ENCODE results near the gene PSORS1C2.

The PSORS1C2 gene

DNA sequence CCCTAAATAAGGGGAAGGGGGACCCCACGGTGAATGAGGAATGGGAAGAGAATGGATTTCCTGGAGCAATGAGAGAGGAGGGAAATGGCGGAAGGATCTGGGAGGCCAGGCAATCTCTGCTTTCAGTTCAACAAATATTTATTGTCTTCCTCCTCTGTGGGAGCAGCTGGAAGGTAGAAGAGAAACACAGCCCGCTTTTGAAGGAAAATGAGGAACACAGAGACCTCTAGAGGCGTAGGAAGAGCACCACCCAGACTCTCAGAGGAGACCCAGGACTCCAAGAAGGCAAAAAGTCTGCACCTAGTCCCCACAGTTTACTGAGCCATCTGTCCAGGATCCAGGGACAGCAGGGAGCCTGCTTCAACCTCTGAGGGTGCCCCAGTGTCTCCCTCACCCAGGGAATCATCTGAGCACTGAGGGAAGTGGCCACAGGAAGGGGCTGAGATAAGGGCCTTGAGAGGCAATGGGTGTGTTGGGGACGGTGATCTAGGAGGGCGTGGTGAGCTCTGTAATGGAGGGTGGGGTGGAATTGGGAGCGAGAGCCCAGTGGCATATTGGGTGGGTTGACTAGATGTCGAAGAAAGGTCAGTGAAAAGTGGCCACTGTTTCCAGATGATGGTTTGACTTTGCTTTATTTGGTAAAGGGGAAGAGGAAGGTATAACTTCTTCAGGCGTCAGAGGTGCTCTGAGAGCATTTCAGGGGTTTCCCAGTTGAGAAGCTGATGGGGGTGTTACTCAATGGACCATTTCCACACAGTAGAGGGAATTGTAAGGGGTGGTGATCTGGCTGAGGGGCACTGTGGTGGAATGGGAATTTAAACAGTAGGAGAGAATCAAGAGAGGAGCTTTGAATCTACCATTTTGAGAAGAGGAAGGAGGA lies 23.7 kb downstream of the PSORS1C2 start:
- DNase-seq: peak in 2 of 56 donors; percentile 5 to 6

DNA sequence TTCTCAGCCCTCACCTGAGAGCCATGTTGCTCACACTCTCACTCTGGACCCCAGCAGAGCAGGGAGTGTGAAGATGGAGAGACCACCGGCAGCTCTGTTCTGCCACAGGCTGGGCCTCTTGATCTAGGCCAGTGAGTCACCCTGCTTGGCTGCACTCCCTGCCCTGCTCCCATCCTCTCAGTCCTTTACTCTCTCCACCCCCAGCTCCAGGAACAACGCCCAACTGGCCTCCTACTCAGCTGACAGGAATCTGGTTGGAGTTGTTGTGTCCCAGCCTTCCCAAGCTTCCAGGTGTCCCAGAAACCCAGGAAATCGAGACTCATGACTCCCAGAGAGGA lies 24.4 kb downstream of the PSORS1C2 start, which contains the start of gene PSORS1C1:
Gene PSORS1C1 (plus strand): TSS at position 260 of the 338 bp plus-strand sequence. CDS start 14,833 bp downstream, outside the sequence.
- DNase-seq: peak in 17 of 56 donors; percentile 3 to 56 (median 18)

DNA sequence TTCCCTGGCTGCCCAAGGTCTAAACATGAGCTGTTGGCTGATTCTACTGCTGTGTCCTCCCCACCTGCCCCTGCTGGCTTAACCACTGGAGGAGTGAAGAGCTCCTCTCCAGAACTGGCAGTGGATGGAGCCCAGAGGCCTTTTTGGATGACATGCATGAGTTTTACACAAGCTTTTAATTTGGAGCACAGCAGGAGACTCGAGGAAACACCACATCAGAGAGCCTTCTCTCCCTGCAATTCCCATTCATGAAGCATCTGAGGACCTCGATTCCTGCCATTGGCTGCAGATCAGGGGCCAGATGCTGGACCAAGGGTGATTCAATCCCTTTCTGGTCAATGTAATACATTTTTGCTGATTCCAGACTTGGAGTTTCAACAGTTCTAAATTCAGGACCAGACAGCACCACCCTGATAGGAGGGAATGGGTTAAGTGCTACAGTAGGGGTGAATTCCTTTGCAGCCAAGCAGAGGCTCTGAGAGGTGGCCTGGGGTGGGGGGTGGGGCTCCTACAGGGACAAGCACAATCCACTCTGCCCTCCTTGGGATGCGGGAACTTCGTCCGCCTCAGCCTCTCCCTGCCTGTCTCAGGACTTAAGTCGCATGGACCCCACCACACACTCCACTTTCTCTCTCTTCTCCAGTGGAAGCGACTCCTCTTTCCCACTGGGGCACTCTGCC lies 24.9 kb downstream of the PSORS1C2 start:
- no peak for DNase-seq

DNA sequence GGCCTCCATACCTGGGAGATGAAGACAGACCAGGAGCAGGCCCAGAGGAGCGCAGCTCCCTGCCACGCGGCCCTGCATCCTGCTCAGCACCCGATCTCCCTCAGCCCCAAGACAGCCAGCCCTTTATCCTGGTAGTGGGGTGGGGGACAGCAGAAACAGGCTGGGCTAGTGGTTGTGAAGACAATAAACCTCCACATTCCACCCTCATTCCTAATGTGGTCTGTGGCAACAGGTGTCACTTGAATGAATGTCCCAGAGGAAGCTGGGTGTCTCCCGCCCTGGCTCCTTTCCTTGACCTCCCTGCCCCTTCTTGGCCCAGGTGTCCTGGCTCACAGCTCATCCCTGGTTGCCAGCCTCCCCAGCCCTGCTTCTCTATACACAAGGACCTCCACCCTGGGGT lies 26.4 kb downstream of the PSORS1C2 start, which contains the start of gene C6orf15:
Gene C6orf15 (minus strand): TSS at position 98 of the 400 bp plus-strand sequence. CDS start 20 bp downstream, at position 78.
- DNase-seq: no peak

DNA sequence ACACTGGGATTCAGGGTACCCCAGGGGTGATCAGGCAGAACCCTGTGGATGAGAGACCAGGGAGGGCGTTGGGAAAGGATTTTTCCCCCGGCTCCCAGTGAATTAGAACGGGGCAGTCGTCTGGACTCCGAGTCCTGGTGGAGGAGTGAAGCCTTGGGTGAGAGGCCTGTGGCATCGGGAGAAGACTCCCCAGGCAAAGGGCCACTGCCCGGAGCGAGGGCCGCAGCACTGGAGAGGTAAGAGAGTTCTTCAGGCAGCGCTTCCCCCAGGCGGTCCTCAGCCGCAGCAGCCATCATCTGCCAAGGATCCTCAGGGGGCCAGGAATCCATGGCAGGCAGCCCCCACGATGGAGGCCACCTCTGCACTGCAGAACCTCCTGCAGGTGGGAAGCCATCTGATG lies 27.2 kb downstream of the PSORS1C2 start:
- DNase-seq: no peak

DNA sequence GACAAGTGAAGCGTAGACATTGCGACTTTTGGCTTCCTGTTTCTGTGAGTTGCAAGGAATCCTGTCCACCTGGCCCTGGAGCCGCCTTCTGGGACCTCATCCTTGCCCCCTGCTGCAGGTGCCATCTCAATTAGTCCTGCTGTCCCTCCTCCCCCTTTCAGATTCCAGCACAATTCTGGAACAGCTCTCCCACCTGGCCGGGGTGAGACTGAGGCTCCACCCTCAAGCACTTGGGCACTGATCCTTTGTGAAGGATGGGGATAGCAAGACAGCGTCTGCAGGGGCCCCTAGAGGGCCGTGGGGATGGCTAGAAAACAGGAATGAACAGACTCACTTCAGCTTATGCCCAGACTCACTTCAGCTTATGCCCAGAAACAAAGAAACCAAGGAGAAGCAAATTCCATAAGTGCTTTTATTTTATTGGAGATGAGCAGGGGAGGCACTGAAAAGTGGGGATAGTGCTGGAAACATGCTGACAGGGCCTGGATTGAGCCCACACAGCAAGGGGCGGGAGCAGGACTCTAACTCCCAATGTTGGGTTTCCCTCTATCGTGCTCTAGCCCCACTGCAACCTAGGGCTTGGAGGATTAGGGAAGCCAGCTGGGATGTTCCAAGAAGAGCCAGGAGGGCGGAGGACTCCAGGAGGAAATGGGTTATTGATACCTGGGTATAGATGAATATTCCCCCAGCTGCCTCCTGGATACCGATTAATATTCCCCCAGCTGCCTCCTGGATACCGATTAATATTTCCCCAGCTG lies 27.9 kb downstream of the PSORS1C2 start:
- DNase-seq: no peak

DNA sequence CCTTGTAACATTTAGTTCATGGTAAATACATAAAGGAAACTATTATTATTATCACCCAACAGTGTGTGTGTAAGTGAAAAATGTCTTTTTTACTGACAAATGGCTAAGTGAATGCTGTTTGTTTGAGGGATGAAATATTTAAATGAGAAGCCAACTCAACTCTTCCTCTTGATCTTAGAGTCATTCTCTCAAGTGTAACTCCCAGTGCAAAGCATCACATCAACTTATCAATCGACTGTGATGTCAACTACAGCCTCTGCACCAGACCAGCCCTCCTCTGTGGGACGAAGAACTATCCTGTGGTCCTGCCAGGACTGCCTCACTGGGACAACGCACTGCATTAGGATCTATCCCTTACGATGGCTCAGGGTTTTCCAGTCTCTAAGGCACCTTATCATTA lies 31.8 kb downstream of the PSORS1C2 start:
- no peak for DNase-seq

DNA sequence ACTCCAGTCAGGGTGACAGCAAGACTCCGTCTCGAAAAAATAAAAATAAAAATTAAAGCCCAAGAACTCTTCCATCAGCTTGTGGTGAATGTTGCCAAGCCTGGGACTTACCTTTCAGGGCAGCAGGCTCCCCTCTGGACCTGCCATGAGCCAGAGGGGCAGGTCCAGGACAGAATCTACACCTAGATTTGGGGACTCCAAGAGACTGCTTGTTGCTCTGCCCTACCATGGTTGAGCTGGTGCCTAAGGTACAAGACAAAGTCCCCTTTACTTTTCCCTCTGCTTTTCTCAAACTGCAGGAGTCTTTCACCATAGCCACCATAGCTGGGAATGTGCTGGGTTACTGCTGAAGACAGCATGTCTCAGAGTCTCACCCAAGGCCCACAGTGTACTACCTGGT lies 35.7 kb downstream of the PSORS1C2 start:
- DNase-seq: no peak

DNA sequence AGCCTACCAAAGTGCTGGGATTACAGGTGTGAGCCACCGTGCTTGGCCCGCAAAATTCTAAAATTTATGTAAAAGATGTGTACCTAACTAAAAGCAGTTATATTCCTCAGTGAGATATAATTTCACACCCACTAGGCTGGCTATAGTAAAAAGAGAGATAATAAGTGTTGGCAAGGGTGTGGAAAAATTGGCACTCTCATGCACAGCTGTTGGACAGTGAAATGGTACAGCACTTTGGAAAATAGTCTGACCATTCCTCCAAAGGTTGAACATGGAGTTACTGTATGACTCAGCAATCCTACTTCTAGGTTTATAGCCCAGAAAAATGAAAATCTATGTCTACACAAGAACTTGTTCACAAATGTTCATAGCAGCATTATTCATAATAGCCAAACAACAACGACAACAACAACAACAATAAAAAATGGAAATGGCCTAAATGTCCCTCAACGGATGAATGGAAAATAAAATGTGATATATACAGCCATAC lies 40.4 kb downstream of the PSORS1C2 start:
- no peak for DNase-seq

DNA sequence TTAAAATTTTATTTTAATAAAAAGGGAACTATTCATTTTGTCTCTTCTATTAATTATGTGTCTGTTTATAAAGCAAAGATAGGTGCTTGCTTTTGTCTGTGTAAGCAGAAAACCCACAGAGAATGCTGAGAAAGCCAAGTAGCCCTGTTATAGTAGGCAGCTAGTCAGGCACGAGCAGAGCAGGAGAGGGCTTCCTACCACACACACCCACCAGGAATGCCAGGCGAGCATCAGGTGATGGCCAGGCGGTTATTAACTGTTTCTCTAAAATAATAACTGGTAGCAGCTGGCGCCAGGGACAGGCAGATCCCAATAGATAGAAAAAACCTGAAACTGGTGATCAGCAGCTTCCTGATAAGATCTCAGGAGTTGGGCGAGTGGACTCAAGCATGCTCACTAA lies 42.2 kb downstream of the PSORS1C2 start:
- no peak for DNase-seq

DNA sequence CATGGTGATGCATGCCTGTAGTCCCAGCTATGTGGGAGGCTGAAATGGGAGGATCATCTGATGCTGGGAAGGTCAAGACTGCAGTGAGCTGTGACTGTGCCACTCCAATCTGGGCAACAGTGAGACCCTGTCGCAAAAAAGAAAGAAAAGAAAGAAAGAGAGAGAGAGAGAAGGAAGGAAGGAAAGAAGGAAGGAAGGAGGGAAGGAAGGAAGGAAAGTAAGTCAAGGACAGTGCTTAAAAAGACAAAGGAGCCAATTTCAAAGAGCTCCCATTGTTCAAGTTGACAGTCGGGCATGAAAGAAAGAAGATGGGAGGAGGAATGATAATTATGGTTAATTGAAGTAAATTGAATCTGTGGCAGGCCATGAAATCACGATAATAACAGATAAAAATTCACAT lies 42.7 kb downstream of the PSORS1C2 start:
- no peak for DNase-seq

DNA sequence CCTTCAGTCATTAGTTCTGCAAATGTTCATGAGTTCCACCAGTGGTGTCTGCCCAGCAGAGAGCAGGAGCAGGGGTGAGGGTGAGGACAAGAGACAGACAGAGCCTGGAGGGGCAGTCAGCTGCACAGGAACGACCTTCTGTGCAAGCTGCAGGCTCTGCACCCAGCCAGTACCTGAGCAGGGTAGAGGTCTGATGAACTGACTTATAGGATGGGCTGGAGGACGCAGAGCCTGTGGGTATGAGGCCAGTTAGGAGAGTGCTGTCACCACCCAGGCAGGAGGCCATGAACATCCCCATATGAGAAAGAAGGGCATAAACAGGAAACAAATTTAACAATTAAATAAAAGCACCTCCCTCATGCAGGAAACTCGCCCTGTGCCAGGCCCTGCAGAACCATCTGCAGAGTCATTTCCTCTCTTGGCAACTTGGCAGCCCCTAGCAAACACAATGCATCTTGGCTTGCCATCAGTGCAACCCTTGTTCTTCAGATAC lies 44.4 kb downstream of the PSORS1C2 start:
- DNase-seq: no peak

DNA sequence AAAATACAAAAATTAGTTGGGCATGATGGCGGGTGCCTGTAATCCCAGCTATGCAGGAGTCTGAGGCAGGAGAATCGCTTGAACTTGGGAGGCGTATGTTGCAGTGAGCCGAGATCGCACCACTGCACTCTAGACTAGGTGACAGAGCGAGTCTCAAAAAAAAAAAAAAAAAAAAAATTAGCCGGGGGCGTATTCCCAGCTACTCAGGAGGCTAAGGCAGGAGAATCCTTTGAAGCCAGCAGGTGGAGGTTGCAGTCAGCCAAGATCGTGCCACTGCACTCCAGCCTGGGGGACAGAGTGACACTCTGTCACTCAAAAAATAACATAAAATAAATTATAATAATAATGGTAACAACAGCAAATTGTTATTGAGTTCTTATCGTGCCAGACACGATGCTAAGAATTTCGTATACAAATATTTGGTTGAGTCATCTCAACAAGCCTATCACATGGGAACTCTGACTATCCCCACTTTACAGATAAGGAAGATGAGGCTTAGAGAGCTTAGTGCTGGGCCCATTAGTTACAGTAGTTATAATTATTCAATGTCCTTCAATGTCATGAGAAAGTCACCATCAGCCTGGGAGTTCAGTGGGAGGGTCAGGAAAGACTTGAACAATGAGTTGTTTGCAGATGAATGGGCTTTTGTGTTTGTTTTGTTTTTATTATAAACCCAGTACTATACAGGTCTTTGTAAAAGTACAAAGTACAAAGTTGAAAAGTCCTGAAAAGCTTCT lies 45.9 kb downstream of the PSORS1C2 start:
- DNase-seq: no peak

DNA sequence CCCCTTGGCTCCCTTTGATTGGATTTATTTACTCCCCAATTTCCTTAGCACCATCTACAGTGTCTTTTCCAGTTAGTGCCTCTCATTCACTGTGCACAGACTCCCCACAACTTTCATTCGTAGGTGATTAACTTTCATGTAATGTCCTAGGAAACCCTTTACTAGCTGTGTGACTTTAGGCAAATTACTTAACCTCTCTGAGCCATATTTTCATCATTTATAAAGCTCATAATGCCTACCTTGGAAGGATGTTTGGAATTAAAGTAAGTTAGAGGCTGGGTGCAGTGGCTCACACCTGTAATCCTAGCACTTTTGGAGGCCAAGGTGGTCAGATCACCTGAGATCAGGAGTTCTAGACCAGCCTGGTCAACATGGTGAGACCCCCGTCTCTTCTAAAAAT lies 46.6 kb downstream of the PSORS1C2 start:
- DNase-seq: no peak

DNA sequence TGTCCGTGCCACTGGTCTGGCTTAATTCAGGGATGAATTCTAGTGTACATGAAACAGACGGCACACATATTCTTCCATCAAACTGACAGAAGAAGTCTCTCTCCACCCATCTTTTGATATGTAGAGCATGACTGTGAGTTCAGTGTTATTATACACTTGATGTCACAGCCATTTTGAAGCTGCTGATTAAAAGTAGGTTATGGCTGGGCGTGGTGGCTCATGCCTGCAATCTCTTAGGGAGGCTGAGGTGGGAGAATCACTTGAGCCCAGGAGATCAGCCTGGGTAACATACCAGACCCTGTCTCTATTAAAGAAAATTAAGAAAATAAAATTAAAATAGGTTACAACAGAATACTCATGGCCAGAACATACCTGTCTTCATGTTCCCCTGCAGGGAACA lies 47.2 kb downstream of the PSORS1C2 start:
- no peak for DNase-seq

DNA sequence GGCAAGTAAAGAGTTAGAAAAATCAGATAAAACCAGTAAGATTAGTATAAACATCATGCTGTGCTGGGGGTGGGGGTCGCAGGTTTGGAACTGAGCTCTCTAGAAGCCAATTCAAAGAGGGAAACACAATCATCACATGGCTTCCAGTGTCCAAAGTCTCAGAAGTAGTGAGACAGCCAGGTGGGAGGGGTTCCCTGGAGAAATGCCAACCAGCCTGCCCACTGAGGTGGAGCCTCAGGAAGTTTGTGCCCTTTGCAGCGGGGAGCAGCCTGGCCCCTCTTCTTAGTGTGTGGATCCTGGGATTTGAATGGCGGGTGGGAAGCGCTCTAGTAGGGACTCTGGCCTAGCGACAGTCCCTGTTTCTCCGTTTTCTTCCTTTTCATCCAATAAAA lies 47.9 kb downstream of the PSORS1C2 start:
- DNase-seq: no peak

DNA sequence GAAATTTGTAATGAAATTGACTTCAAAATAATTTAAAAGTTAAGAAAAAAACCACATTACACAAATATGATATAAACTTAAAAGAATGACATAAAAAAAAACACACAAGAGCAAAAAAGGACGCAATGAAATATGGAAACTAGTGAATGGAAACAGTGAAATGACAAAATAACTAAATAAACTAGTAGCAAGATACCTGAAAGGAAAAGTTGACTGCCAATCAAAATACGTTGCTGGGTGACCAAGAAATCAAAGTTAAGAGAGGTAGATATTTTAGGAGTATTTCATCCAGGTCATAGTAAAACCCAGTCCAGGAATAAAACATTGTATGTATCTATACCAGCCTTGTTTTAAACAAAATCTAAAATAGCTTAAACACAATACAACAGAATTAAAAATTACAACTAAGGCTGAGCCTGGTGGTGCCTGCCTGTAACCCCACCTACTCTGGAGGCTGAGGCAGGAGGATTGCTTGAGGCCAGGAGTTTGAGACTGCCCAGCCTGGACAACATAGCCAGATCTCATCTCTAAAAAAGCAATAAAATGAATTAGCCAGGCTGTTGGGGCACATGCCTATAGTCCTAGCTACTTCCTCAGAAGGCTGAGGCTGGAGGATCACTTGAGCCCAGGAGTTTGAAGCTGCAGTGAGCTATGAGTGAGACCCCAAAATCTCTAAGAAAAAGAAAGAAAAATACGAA lies 48.4 kb downstream of the PSORS1C2 start:
- no peak for DNase-seq
